HUES6 (cell line): ENCODE results near the gene SEC61A2.
"Not testable (repeated sequence)": the region's sequence is repeated elsewhere in the genome, so short reads cannot be mapped to it uniquely, and the experiment has no call there.

Experiments used
- H3K27ac ChIP-seq: 2 replicates; pipeline ENCODE4 v1.7.0; 2013; ENCODE audit warnings: low read depth, mild to moderate bottlenecking, low read length, inconsistent platforms
- H3K27me3 ChIP-seq: 2 replicates; pipeline ENCODE4 v1.6.1; 2013; ENCODE audit warnings: low read length; ENCODE audit not compliant: control insufficient read depth, insufficient read depth
- H3K36me3 ChIP-seq: 2 replicates; pipeline ENCODE4 v1.6.1; 2013; ENCODE audit warnings: low read length; ENCODE audit not compliant: control insufficient read depth, insufficient read depth
- H3K4me1 ChIP-seq: 2 replicates; pipeline ENCODE4 v1.6.1; 2013; ENCODE audit warnings: low read length; ENCODE audit not compliant: control insufficient read depth, insufficient read depth
- H3K4me3 ChIP-seq: 2 replicates; pipeline ENCODE4 v1.5.1; 2013; ENCODE audit warnings: low read depth, low read length
- H3K9ac ChIP-seq: one replicate; pipeline ENCODE4 v1.6.1; 2013; ENCODE audit warnings: mild to moderate bottlenecking, low read length
- H3K9me3 ChIP-seq: 2 replicates; pipeline ENCODE4 v1.6.1; 2013; ENCODE audit warnings: low read depth, low read length; ENCODE audit not compliant: control insufficient read depth, insufficient read depth

Gene SEC61A2

GRCh38 chr10:12129222-12130111 is at the start of gene SEC61A2:
SEC61A2 (plus strand) TSS chr10:12129677; CDS start chr10:12129788, 111 bp downstream.
- no peaks in the 10 kb centered on the region for H3K4me1 ChIP-seq
- H3K4me3 ChIP-seq = peak within 1 kb of the TSS; percentile 88
- H3K27ac ChIP-seq = 0 out of 2 replicates have a peak within 1 kb of the TSS, but pooled peaks have one; percentile 34
- H3K9me3 ChIP-seq = no peaks in the 10 kb centered on the region
- peak within 1 kb of the TSS; percentile 85 for H3K9ac ChIP-seq
- no peaks in the 10 kb centered on the region for H3K27me3 ChIP-seq
- H3K36me3 ChIP-seq = peaks cover 8% of the 10 kb centered on the region

GRCh38 chr10:12081470-12081869 is 48.0 kb upstream of the SEC61A2 start:
- H3K9me3 ChIP-seq = no peaks in the 10 kb centered on the region
- no peaks in the 10 kb centered on the region for H3K27me3 ChIP-seq
- no peak overlapping the region for H3K9ac ChIP-seq
- H3K27ac ChIP-seq = no peak overlapping the region
- H3K4me1 ChIP-seq = no peaks in the 10 kb centered on the region
- H3K4me3 ChIP-seq = no peak overlapping the region
- peaks cover 45% of the 10 kb centered on the region for H3K36me3 ChIP-seq

GRCh38 chr10:12081879-12082557 is 47.5 kb upstream of the SEC61A2 start:
- no peaks in the 10 kb centered on the region for H3K27me3 ChIP-seq
- no peaks in the 10 kb centered on the region for H3K9me3 ChIP-seq
- no peak overlapping the region for H3K4me3 ChIP-seq
- H3K4me1 ChIP-seq = no peaks in the 10 kb centered on the region
- peaks cover 50% of the 10 kb centered on the region for H3K36me3 ChIP-seq
- H3K9ac ChIP-seq = no peak overlapping the region
- no peak overlapping the region for H3K27ac ChIP-seq

- H3K4me1 ChIP-seq = no peaks in the 10 kb centered on the region
- H3K36me3 ChIP-seq = peaks cover 84% of the 10 kb centered on the region
These were observed 40.6 kb upstream of the SEC61A2 start for GRCh38 chr10:12088919-12089318.

GRCh38 chr10:12091421-12091820 is 38.1 kb upstream of the SEC61A2 start:
- H3K27ac ChIP-seq = no peak overlapping the region
- H3K27me3 ChIP-seq = no peaks in the 10 kb centered on the region
- peaks cover 86% of the 10 kb centered on the region for H3K36me3 ChIP-seq
- no peak overlapping the region for H3K4me3 ChIP-seq
- no peak overlapping the region for H3K9ac ChIP-seq
- H3K4me1 ChIP-seq = no peaks in the 10 kb centered on the region
- H3K9me3 ChIP-seq = no peaks in the 10 kb centered on the region

More at GRCh38 chr10:12088919-12089318, 40.6 kb upstream of the SEC61A2 start:
- H3K9me3 ChIP-seq = no peaks in the 10 kb centered on the region
- no peak overlapping the region for H3K4me3 ChIP-seq
- no peaks in the 10 kb centered on the region for H3K27me3 ChIP-seq
- H3K9ac ChIP-seq = no peak overlapping the region
- no peak overlapping the region for H3K27ac ChIP-seq

GRCh38 chr10:12097361-12097760 is 32.1 kb upstream of the SEC61A2 start:
- H3K9me3 ChIP-seq, H3K4me3 ChIP-seq, H3K4me1 ChIP-seq, H3K27me3 ChIP-seq, H3K27ac ChIP-seq, H3K9ac ChIP-seq: not testable (repeated sequence)
- H3K36me3 ChIP-seq = peaks cover 84% of the 10 kb centered on the region

- Histone ChIP-seq H3K4me1 (no peaks in the 10 kb centered on the region), H3K27ac (no peak overlapping the region), H3K4me3 (no peak overlapping the region), H3K36me3 (peaks cover 85% of the 10 kb centered on the region), H3K27me3 (no peaks in the 10 kb centered on the region), H3K9me3 (no peaks in the 10 kb centered on the region), H3K9ac (no peak overlapping the region)
These were observed 31.7 kb upstream of the SEC61A2 start for GRCh38 chr10:12097791-12098190.

GRCh38 chr10:12098966-12099365 is 30.5 kb upstream of the SEC61A2 start:
- H3K27me3 ChIP-seq = no peaks in the 10 kb centered on the region
- H3K4me1 ChIP-seq = no peaks in the 10 kb centered on the region
- peaks cover 83% of the 10 kb centered on the region for H3K36me3 ChIP-seq
- no peaks in the 10 kb centered on the region for H3K9me3 ChIP-seq
- H3K4me3 ChIP-seq = no peak overlapping the region
- H3K27ac ChIP-seq = no peak overlapping the region
- H3K9ac ChIP-seq = no peak overlapping the region

GRCh38 chr10:12103802-12104201 is 25.7 kb upstream of the SEC61A2 start:
- no peak overlapping the region for H3K4me3 ChIP-seq
- no peaks in the 10 kb centered on the region for H3K27me3 ChIP-seq
- no peak overlapping the region for H3K9ac ChIP-seq
- no peaks in the 10 kb centered on the region for H3K4me1 ChIP-seq
- H3K27ac ChIP-seq = no peak overlapping the region
- peaks cover 93% of the 10 kb centered on the region for H3K36me3 ChIP-seq
- no peaks in the 10 kb centered on the region for H3K9me3 ChIP-seq

GRCh38 chr10:12107781-12108180 is 21.7 kb upstream of the SEC61A2 start:
- Histone ChIP-seq H3K36me3 (peaks cover 93% of the 10 kb centered on the region), H3K4me3 (no peak overlapping the region), H3K9me3 (no peaks in the 10 kb centered on the region), H3K4me1 (no peaks in the 10 kb centered on the region), H3K27ac (no peak overlapping the region), H3K9ac (no peak overlapping the region), H3K27me3 (no peaks in the 10 kb centered on the region)

GRCh38 chr10:12109286-12109685 is 20.2 kb upstream of the SEC61A2 start:
- no peaks in the 10 kb centered on the region for H3K4me1 ChIP-seq
- no peak overlapping the region for H3K27ac ChIP-seq
- H3K9ac ChIP-seq = no peak overlapping the region
- H3K9me3 ChIP-seq = no peaks in the 10 kb centered on the region
- H3K36me3 ChIP-seq = peaks cover 92% of the 10 kb centered on the region
- H3K4me3 ChIP-seq = no peak overlapping the region
- H3K27me3 ChIP-seq = no peaks in the 10 kb centered on the region
